Measurements from ENCODE around the gene DNAJC11.

DNAJC11 gene

GRCh38 chr1:6621429-6622391 is 79.9 kb downstream of the DNAJC11 start:
- no peak for TF ChIP-seq CTCF (IDR thresholded peaks at IDR 0.05; ENCODE audit: low read depth, low read length)

GRCh38 chr1:6619045-6619444 is 82.6 kb downstream of the DNAJC11 start:
- Histone ChIP-seq H3K27me3 (no peaks in the 10 kb centered on the region), H3K4me1 (no peaks in the 10 kb centered on the region), H3K4me3 (ENCODE audit: low read depth, low read length) (no peak overlapping the region), H3K9me3 (no peaks in the 10 kb centered on the region), H3K36me3 (peaks cover 3% of the 10 kb centered on the region)
- no peak for TF ChIP-seq CTCF (IDR thresholded peaks at IDR 0.05; ENCODE audit: low read depth, low read length)
- no peak for DNase-seq

More at GRCh38 chr1:6621429-6622391, 79.9 kb downstream of the DNAJC11 start:
- no peaks in the 10 kb centered on the region for H3K9me3 ChIP-seq
- DNase-seq: no peak
- no peaks in the 10 kb centered on the region for H3K4me1 ChIP-seq
- no peaks in the 10 kb centered on the region for H3K27me3 ChIP-seq
- peaks cover 3% of the 10 kb centered on the region for H3K36me3 ChIP-seq
- no peak overlapping the region for H3K4me3 ChIP-seq (ENCODE audit: low read depth, low read length)

GRCh38 chr1:6614929-6615785 is 86.5 kb downstream of the DNAJC11 start:
- no peak for DNase-seq
- H3K27me3 ChIP-seq: no peaks in the 10 kb centered on the region
- H3K36me3 ChIP-seq: no peaks in the 10 kb centered on the region; the same call in none of the 2 replicates
- no peak for TF ChIP-seq CTCF (IDR thresholded peaks at IDR 0.05; ENCODE audit: low read depth, low read length)
- H3K4me1 ChIP-seq: no peaks in the 10 kb centered on the region
- H3K9me3 ChIP-seq: no peaks in the 10 kb centered on the region
- peak overlapping the region; percentile 51 for H3K4me3 ChIP-seq (ENCODE audit: low read depth, low read length)

- peak overlapping the region; percentile 53 for H3K4me3 ChIP-seq (ENCODE audit: low read depth, low read length)
- H3K4me1 ChIP-seq: no peaks in the 10 kb centered on the region
- H3K36me3 ChIP-seq: no peaks in the 10 kb centered on the region
- H3K9me3 ChIP-seq: no peaks in the 10 kb centered on the region
- H3K27me3 ChIP-seq: no peaks in the 10 kb centered on the region
- TF ChIP-seq CTCF (IDR thresholded peaks at IDR 0.05; ENCODE audit: low read depth, low read length): no peak
- peak; percentile 35 for DNase-seq
These were observed 87.3 kb downstream of the DNAJC11 start for GRCh38 chr1:6614019-6614928.

GRCh38 chr1:6613361-6614018 is 88.1 kb downstream of the DNAJC11 start, which contains the start of gene PHF13:
Gene PHF13, plus strand, starts transcription at chr1:6613731. Its CDS starts 336 bp downstream, at chr1:6614067.
- no peaks in the 10 kb centered on the region for H3K36me3 ChIP-seq
- H3K4me3 ChIP-seq (ENCODE audit: low read depth, low read length): peak within 1 kb of the TSS; percentile 66
- TF ChIP-seq CTCF (IDR thresholded peaks at IDR 0.05; ENCODE audit: low read depth, low read length): no peak
- H3K9me3 ChIP-seq: no peaks in the 10 kb centered on the region
- peak; percentile 96 for DNase-seq
- no peaks in the 10 kb centered on the region for H3K27me3 ChIP-seq
- H3K4me1 ChIP-seq: no peaks in the 10 kb centered on the region

Measured in BE2C (cell line).